K562 (cell line): Measurements from ENCODE around the gene DOK4. TPM values are rescaled to one million over a fixed set of nuclear protein-coding genes. Genes with fewer than 3 reads are reported as not detected.

Source experiments
- ATAC-seq: fragments of 200-7000 bp; cut with Tn5 transposase; 3 replicates; pipeline ENCODE4 v1.9.1; 2020; ENCODE audit warnings: moderate library complexity
- BruUV-seq: library from RNA; stranded (reverse); fragments of 400-500 nt; replicated peaks from 2 replicates; lab custom pipeline; 2021; lab: Mats Ljungman, UMichigan
- CTCF ChIA-PET: fragments of 300-600 bp; formaldehyde crosslinking; extraction: SDS; loops from one replicate; lab custom pipeline; 2021; ENCODE audit warnings: low intra/inter-chr PET ratio; lab: Yijun Ruan, JAX
- POLR2A ChIA-PET: fragments of 300-600, 350-650 bp; sonication (Branson Sonifier 250); formaldehyde crosslinking; extraction: SDS; loops from one replicate; lab custom pipeline; 2021; ENCODE audit warnings: antibody characterized with exemption, inconsistent platforms; lab: Yijun Ruan, JAX
- DNase-seq, 4 experiments: peaks; one replicate each; pipeline versions ENCODE4 v3.0.0 to v3.0.0-alpha.2; 2011 to 2018; ENCODE audit warnings: low spot score in 3 of 4, mixed read lengths in 3 of 4; ENCODE audit errors: extremely low read depth in 1 of 4
- FAIRE-seq: peaks from 2 replicates; lab custom pipeline; 2011; peaks lifted over from hg19 to GRCh38; lab: Jason Lieb, UNC
- H2AFZ ChIP-seq: 2 replicates; pipeline ENCODE4 v1.6.0; 2011; ENCODE audit warnings: low read depth, low read length, control low read depth, inconsistent platforms
- H3K27ac ChIP-seq: fragments of 200-600 bp; 3 replicates; pipeline ENCODE4 v1.8.0; 2011; ENCODE audit warnings: low read depth, mild to moderate bottlenecking, control low read depth, inconsistent platforms, low read length, moderate library complexity, mixed read lengths; ENCODE audit errors: extremely low read depth
- H3K27me3 ChIP-seq, 2 experiments: fragments of 300-600 bp in 1 of 2; 2 replicates in 1 of 2; 3 replicates in 1 of 2; pipeline versions ENCODE4 v1.6.0 to v1.8.0; 2011; ENCODE audit warnings: inconsistent platforms in 2 of 2, low read length in 2 of 2, mild to moderate bottlenecking in 1 of 2, mixed read lengths in 1 of 2, moderate library complexity in 1 of 2; ENCODE audit not compliant: control insufficient read depth in 2 of 2, insufficient read depth in 2 of 2
- H3K36me3 ChIP-seq: fragments of 300-600 bp; 3 replicates; pipeline ENCODE4 v1.8.0; 2011; ENCODE audit warnings: mild to moderate bottlenecking, low read length, inconsistent platforms; ENCODE audit not compliant: control insufficient read depth, insufficient read depth
- H3K4me1 ChIP-seq, 2 experiments: fragments of 200-600 bp in 1 of 2; replicated peaks in 1 of 2; 2 replicates in 1 of 2; 3 replicates in 1 of 2; pipeline versions ENCODE4 v1.5.1 to v1.8.0; 2011; ENCODE audit warnings: inconsistent platforms in 2 of 2, low read length in 2 of 2, mild to moderate bottlenecking in 1 of 2, mixed read lengths in 1 of 2, moderate library complexity in 1 of 2; ENCODE audit not compliant: control insufficient read depth in 2 of 2, insufficient read depth in 2 of 2
- H3K4me2 ChIP-seq: 2 replicates; pipeline ENCODE4 v1.6.1; 2011; ENCODE audit warnings: low read length, control low read depth, inconsistent platforms, mixed read lengths; ENCODE audit not compliant: insufficient read depth
- H3K4me3 ChIP-seq: fragments of 200-600 bp; sonication (generic), shearing (Covaris generic); 2 replicates; pipeline ENCODE4 v1.5.1; 2016; ENCODE audit warnings: control low read depth, inconsistent platforms
- H3K79me2 ChIP-seq: fragments of 200-600 bp; 3 replicates; pipeline ENCODE4 v1.8.0; 2011; ENCODE audit warnings: low read length, inconsistent platforms; ENCODE audit not compliant: control insufficient read depth, insufficient read depth
- H3K9ac ChIP-seq, 2 experiments: 2 replicates each; pipeline versions ENCODE4 v1.6.0 to v1.6.1; 2011; ENCODE audit warnings: low read depth in 2 of 2, low read length in 2 of 2, control low read depth in 1 of 2, inconsistent platforms in 1 of 2, mild to moderate bottlenecking in 1 of 2, mixed read lengths in 1 of 2; ENCODE audit not compliant: insufficient read depth in 1 of 2
- H3K9me1 ChIP-seq: one replicate; pipeline ENCODE4 v1.6.0; 2011; ENCODE audit warnings: inconsistent platforms, mild to moderate bottlenecking, low read length, moderate library complexity; ENCODE audit not compliant: control insufficient read depth, insufficient read depth
- H3K9me3 ChIP-seq: replicated peaks from 2 replicates; pipeline ENCODE4 v1.5.1; 2011; ENCODE audit warnings: low read depth, low read length, inconsistent platforms; ENCODE audit not compliant: control insufficient read depth, insufficient read depth
- H4K20me1 ChIP-seq: replicated peaks from 2 replicates; pipeline ENCODE4 v1.6.1; 2011; ENCODE audit warnings: low read length, inconsistent platforms, mixed read lengths; ENCODE audit not compliant: control insufficient read depth, insufficient read depth
- CREB5 ChIP-seq: fragments of 250-450 bp; sonication (Bioruptor Pico); IDR thresholded peaks from 2 replicates; pipeline ENCODE4 v1.5.0; 2020; ENCODE audit warnings: mild to moderate bottlenecking
- GABPA ChIP-seq: fragments of 200-800 bp; sonication (Bioruptor generic); conservative IDR thresholded peaks from 2 replicates; pipeline ENCODE4 v1.6.1; 2016; ENCODE audit warnings: low read depth, missing genetic modification characterization, missing compliant biosample characterization
- NFIX ChIP-seq: fragments of 250-450 bp; sonication (Bioruptor Pico); IDR thresholded peaks from 2 replicates; pipeline ENCODE4 v1.4.0; 2020; ENCODE audit warnings: low read depth, mild to moderate bottlenecking, moderate library complexity
- PURB ChIP-seq: sonication (generic); formaldehyde crosslinking; IDR thresholded peaks from 2 replicates; pipeline ENCODE4 v1.9.0; 2021; ENCODE audit warnings: low read depth, mild to moderate bottlenecking, missing genetic modification reagents
- SMAD3 ChIP-seq: fragments of 450-650 bp; formaldehyde crosslinking; conservative IDR thresholded peaks from 2 replicates; pipeline ENCODE4 v1.4.0; 2020; ENCODE audit warnings: mild to moderate bottlenecking
- TFE3 ChIP-seq: fragments of 450-650 bp; formaldehyde crosslinking; IDR thresholded peaks from 2 replicates; pipeline ENCODE4 v1.4.0; 2020; ENCODE audit warnings: mild to moderate bottlenecking, mixed read lengths
- ZNF146 ChIP-seq: IDR thresholded peaks from one replicate; pipeline ENCODE4 v1.6.1; 2018; ENCODE audit warnings: missing compliant biosample characterization; ENCODE audit not compliant: unreplicated experiment
- WGBS: fragments of 100-300 bp; shearing (Covaris generic); methylation state at CpG from one replicate; pipeline ENCODE4 v1.1.6; 2016; ENCODE audit warnings: low coverage, mixed read lengths; ENCODE audit not compliant: insufficient coverage; ENCODE audit errors: missing lambda C conversion rate; 5-methylcytosine and 5-hydroxymethylcytosine counted together
- in situ Hi-C: fragments of 300-500 bp; cut with MboI; formaldehyde crosslinking; loops from 4 replicates; pipeline ENCODE4 v1.15.0; 2018; ENCODE audit warnings: inconsistent platforms, mixed read lengths
- intact Hi-C: fragments of 100-400 bp; cut with micrococcal nuclease; formaldehyde crosslinking; loops from 2 replicates; pipeline ENCODE4 v1.14.2; 2022
- polyA plus RNA-seq, 8 experiments: library from polyadenylated mRNA; depleted of rRNA in 4 of 8; stranded (reverse) in 5 of 8; unstranded in 3 of 8; fragments of >200 nt; fragmentation: Nextera tagmentation in 2 of 8; fragmentation: Illumina TruSeq in 1 of 8; extraction: Ambion mirVana in 2 of 8; extraction: Trizol in 1 of 8; gene quantifications; 2 replicates each; pipeline versions ENCODE4 v1.2.1 to v1.2.3, GENCODE V29; 2011 to 2014; ENCODE audit warnings: inconsistent platforms in 1 of 8, missing spikeins in 1 of 8
- total RNA-seq, 7 experiments: library from RNA; depleted of rRNA in 6 of 7; stranded (reverse); fragments of >200 nt in 6 of 7; fragmentation: Illumina TruSeq in 2 of 7; extraction: Trizol in 2 of 7; gene quantifications; 2 replicates each; pipeline versions ENCODE4 v1.2.1 to v1.2.3, GENCODE V29; 2011 to 2021; ENCODE audit warnings: low replicate concordance in 1 of 7
- TF ChIP-seq, protein P1 (sequence below): sonication (generic); formaldehyde crosslinking; IDR thresholded peaks from 2 replicates; pipeline ENCODE4 v1.8.0; 2022; ENCODE audit warnings: mild to moderate bottlenecking, missing genetic modification reagents, borderline replicate concordance

Gene DOK4
- total and polyA plus RNA-seq, 9 of the 15 experiments (the other 6 are each of a cell fraction or from before 2014, with no cell fraction given) = 0.10 to 14.4 (median 8.3) TPM

DNA sequence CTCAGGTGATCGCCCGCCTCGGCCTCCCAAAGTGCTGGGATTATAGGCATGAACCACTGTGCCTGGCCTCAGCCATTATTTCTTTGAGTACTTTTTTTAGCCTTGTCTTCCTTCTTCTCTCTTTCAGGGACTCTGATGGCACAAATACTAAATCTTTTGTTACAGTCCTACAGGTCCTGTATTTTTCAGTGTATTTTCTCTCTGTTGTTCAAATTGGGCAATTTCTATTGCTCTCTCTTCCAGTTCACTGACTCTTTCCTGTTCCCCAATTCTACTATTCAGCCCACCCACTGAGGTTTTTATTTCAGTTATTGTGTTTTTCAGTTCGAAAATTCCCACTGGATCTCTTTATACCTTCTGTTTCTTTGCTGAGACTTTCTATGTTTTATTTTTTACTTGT, 7.5 kb upstream of the DOK4 start:
- ChIA-PET POLR2A (no interaction called here), CTCF (no interaction called here)

More for the DNA sequence above, 7.5 kb upstream of the DOK4 start:
- TF ChIP-seq, protein P1, sequence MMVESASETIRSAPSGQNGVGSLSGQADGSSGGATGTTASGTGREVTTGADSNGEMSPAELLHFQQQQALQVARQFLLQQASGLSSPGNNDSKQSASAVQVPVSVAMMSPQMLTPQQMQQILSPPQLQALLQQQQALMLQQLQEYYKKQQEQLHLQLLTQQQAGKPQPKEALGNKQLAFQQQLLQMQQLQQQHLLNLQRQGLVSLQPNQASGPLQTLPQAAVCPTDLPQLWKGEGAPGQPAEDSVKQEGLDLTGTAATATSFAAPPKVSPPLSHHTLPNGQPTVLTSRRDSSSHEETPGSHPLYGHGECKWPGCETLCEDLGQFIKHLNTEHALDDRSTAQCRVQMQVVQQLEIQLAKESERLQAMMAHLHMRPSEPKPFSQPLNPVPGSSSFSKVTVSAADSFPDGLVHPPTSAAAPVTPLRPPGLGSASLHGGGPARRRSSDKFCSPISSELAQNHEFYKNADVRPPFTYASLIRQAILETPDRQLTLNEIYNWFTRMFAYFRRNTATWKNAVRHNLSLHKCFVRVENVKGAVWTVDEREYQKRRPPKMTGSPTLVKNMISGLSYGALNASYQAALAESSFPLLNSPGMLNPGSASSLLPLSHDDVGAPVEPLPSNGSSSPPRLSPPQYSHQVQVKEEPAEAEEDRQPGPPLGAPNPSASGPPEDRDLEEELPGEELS (CRISPR knock-in tag) = no peak
- TF ChIP-seq PURB (CRISPR knock-in tag) = no peak
- no peak for TF ChIP-seq TFE3 (CRISPR knock-in tag)
- TF ChIP-seq ZNF146 (CRISPR knock-in tag) = no peak
- no peak for TF ChIP-seq CREB5
- no peak for TF ChIP-seq GABPA (tag)
- no peak for TF ChIP-seq SMAD3
- no peak for TF ChIP-seq NFIX (CRISPR knock-in tag)
- FAIRE-seq = no peak
- Histone ChIP-seq H3K4me1 (no peaks in the 10 kb centered on the region), H4K20me1 (no peaks in the 10 kb centered on the region), H3K9ac (no peak overlapping the region), H3K36me3 (no peaks in the 10 kb centered on the region), H3K27me3 (peaks cover 0 to 4% of the 10 kb centered on the region in 2 experiments; a peak in 2 of 5 replicates), H3K4me2 (no peak overlapping the region), H3K9me1 (no peaks in the 10 kb centered on the region), H3K4me3 (no peak overlapping the region), H3K27ac (no peak overlapping the region), H2AFZ (no peak overlapping the region), H3K9me3 (no peaks in the 10 kb centered on the region), H3K79me2 (no peaks in the 10 kb centered on the region)
- 33% methylated on average over 4 of the region's 4 CpGs for WGBS
- ATAC-seq = no peak
- intact Hi-C loops (no loop called here), in situ Hi-C loops (no loop called here)
- no peak for DNase-seq
- BruUV-seq = no TSS peak
